Uterus (tissue), 4 donors: ENCODE measurements around the gene GUCY2F. TPM values are rescaled to one million over a fixed set of nuclear protein-coding genes. Genes with fewer than 3 reads are reported as not detected.

ENCODE experiments used
- DNase-seq, 2 donors: peaks; one replicate each; pipeline ENCODE4 v3.0.0-alpha.2; 2019 to 2020
- H3K27ac ChIP-seq, 2 donors: fragments of 200-600 bp; sonication (generic); 1 replicate in 1 of 2; 2 replicates in 1 of 2; pipeline ENCODE4 v1.5.1; 2016 to 2018
- H3K27me3 ChIP-seq, 2 donors: fragments of 200-600 bp; sonication (generic); one replicate each; pipeline ENCODE4 v1.5.1; 2018 to 2019; ENCODE audit warnings: control low read depth in 1 of 2
- H3K36me3 ChIP-seq, 2 donors: fragments of 200-600 bp; sonication (generic); one replicate each; pipeline ENCODE4 v1.5.1; 2019; ENCODE audit warnings: control low read depth in 1 of 2
- H3K4me1 ChIP-seq, 2 donors: fragments of 200-600 bp; sonication (generic); one replicate each; pipeline ENCODE4 v1.5.1; 2018 to 2019; ENCODE audit warnings: control low read depth in 1 of 2
- H3K4me3 ChIP-seq, 2 donors: fragments of 200-600 bp; sonication (generic); 1 replicate in 1 of 2; 2 replicates in 1 of 2; pipeline ENCODE4 v1.5.1; 2018 to 2019; ENCODE audit warnings: mild to moderate bottlenecking in 1 of 2
- H3K9me3 ChIP-seq, 2 donors: fragments of 200-600 bp; sonication (generic); one replicate each; pipeline ENCODE4 v1.5.1; 2019; ENCODE audit warnings: control low read depth in 1 of 2
- POLR2A ChIP-seq, 2 donors: fragments of 450-650 bp; IDR thresholded peaks; one replicate each; pipeline ENCODE4 v1.6.1; 2016; ENCODE audit warnings: antibody characterized with exemption in 2 of 2, mild to moderate bottlenecking in 1 of 2, moderate library complexity in 1 of 2
- intact Hi-C: fragments of 100-400 bp; cut with DNase I; formaldehyde crosslinking; loops from one replicate; pipeline ENCODE4 v1.15.1; 2023; ENCODE audit warnings: low total_unique reads
- total RNA-seq, 4 donors: library from RNA; depleted of rRNA in 3 of 4; stranded (reverse); fragments of >200 nt in 3 of 4; gene quantifications; one replicate each; pipeline versions ENCODE4 v1.1.0 to v1.2.4, GENCODE V29; 2014 to 2023
- TF ChIP-seq, protein P1 (sequence below), 4 experiments: fragments of 200-600 bp in 2 of 4; fragments of 450-650 bp in 2 of 4; sonication (generic) in 2 of 4; IDR thresholded peaks; one replicate each; pipeline ENCODE4 v1.5.1; 2016 to 2019; ENCODE audit warnings: antibody characterized with exemption in 4 of 4, mild to moderate bottlenecking in 2 of 4, moderate library complexity in 1 of 4
- donor health status: DM: yes; HTN: yes; CAD: no.

GUCY2F gene
- total RNA-seq, 4 donors from 2014 or later: 0.14 TPM; not detected in 3

DNA sequence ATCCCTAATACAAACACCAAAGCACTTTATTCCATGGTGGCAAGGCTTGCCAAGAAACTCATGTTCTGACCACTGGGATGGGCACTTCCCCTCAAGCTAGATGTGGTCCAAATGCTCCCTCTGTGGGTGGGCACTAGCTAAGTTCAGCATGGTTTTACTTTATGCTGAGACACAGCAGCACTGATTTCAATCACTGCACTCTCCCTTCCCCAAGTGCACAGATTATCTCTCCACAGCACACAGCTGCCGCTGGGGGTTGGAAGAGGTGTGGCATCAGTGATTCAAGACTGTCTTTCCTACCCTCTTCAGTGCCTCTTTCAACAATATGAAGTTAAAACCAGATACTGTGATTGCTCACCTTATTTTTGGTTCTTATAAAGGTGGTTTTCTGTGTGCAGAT, 16.5 kb upstream of the GUCY2F start:
- Histone ChIP-seq H3K27me3 (no peaks in the 10 kb centered on the region), H3K27ac (no peak overlapping the region)

DNA sequence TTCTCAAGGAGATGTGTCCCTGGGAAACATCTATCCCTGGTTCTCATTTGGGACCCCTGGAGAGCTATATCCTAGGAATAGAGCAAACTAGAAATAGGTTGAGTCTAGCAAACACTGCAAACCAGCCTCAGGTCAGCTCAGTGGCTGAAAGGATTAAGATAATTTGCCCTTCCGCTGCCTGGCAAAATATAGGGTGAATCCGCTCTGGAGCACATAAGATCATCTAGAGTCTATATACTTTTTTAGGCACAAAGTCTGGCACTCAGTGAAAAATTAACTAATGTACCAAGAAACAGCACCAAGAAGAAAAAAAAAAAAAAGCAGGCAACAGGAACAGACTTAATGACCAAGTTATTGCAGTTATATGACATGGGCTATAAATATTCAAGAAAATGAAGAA, 7.3 kb upstream of the GUCY2F start:
- TF ChIP-seq, protein P1, sequence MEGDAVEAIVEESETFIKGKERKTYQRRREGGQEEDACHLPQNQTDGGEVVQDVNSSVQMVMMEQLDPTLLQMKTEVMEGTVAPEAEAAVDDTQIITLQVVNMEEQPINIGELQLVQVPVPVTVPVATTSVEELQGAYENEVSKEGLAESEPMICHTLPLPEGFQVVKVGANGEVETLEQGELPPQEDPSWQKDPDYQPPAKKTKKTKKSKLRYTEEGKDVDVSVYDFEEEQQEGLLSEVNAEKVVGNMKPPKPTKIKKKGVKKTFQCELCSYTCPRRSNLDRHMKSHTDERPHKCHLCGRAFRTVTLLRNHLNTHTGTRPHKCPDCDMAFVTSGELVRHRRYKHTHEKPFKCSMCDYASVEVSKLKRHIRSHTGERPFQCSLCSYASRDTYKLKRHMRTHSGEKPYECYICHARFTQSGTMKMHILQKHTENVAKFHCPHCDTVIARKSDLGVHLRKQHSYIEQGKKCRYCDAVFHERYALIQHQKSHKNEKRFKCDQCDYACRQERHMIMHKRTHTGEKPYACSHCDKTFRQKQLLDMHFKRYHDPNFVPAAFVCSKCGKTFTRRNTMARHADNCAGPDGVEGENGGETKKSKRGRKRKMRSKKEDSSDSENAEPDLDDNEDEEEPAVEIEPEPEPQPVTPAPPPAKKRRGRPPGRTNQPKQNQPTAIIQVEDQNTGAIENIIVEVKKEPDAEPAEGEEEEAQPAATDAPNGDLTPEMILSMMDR (IDR thresholded peaks at IDR 0.05): no peak
- no peak for TF ChIP-seq POLR2A (IDR thresholded peaks at IDR 0.05)
- Histone ChIP-seq H3K27me3 (peaks cover 0 to 3% of the 10 kb centered on the region in 2 donors), H3K27ac (no peak overlapping the region), H3K9me3 (no peaks in the 10 kb centered on the region), H3K4me3 (no peak overlapping the region), H3K36me3 (no peaks in the 10 kb centered on the region), H3K4me1 (no peaks in the 10 kb centered on the region)
- intact Hi-C loops: no loop called here
- DNase-seq: no peak

More for the DNA sequence above, 16.5 kb upstream of the GUCY2F start:
- no peaks in the 10 kb centered on the region for H3K9me3 ChIP-seq
- no peaks in the 10 kb centered on the region for H3K36me3 ChIP-seq
- intact Hi-C loops: no loop called here
- H3K4me1 ChIP-seq: no peaks in the 10 kb centered on the region
- no peak for DNase-seq
- no peak overlapping the region for H3K4me3 ChIP-seq
- TF ChIP-seq POLR2A (IDR thresholded peaks at IDR 0.05): no peak
- TF ChIP-seq, protein P1 (IDR thresholded peaks at IDR 0.05): no peak

DNA sequence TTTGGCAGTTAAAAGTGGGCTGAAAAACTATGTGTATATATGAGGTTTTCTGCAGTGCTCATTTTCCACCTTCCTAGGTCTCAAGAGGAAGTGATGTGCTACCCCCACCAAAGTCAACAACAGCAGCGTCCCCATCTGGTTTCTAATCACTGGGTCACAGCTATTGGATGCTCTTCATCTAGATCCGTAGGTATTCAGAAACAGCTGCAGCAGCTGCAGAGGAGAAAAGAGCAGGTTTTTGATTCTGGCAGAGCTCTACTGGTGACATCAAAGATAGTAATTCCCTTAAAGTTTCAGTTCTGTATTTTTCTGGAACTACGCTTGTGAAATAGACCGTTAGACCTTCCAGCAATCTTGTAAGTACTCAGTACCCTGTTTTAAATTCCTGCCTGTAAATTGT, 5.8 kb upstream of the GUCY2F start:
- Histone ChIP-seq H3K4me3 (no peak overlapping the region), H3K27me3 (peaks cover 0 to 3% of the 10 kb centered on the region in 2 donors), H3K9me3 (no peaks in the 10 kb centered on the region), H3K36me3 (no peaks in the 10 kb centered on the region), H3K27ac (no peak overlapping the region), H3K4me1 (no peaks in the 10 kb centered on the region)
- intact Hi-C loops: no loop called here
- no peak for DNase-seq
- TF ChIP-seq, protein P1 (IDR thresholded peaks at IDR 0.05): no peak
- TF ChIP-seq POLR2A (IDR thresholded peaks at IDR 0.05): no peak

DNA sequence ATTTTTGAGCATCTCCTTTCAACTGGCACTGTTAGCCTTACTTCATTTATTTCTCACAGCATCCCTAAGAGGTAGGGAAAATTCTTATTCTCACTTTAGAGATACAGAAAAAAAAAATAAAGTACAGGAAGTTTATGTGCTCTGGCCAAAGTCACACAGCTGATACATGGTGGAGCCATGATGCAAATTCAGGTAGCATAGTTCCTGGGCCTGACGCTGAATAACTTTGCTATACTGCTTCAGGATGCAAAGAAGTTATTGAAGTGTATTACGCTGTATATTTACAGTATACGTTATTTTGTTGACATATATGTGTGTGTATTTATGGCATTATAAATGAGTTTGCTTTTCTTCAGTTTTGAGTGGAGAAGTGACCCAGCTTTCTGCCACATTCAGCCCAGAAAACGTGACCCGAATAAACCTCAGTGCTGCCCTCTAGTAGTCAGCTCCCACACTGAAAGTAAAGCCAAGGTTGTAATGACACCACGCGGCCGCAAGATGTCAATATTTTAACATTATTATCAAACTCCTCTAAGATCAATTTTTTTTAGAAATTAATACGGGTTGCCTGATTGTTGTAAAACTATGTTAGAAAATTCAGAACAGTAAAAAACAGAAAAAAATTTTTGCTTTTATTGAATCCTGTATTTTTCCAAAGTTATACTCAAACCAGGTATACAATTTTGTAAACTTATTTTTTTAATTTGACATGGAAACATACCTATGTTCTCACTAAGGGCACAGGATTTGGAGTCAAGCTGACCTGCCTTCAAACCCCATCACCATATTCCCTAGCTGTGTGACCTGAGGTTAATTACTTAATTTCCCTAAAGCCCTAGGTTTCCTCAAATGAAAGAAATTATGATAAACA, 3.8 kb upstream of the GUCY2F start:
- intact Hi-C loops: no loop called here
- TF ChIP-seq POLR2A (IDR thresholded peaks at IDR 0.05): no peak
- TF ChIP-seq, protein P1 (IDR thresholded peaks at IDR 0.05): peak; percentile 85 to 91 (median 88)

DNA sequence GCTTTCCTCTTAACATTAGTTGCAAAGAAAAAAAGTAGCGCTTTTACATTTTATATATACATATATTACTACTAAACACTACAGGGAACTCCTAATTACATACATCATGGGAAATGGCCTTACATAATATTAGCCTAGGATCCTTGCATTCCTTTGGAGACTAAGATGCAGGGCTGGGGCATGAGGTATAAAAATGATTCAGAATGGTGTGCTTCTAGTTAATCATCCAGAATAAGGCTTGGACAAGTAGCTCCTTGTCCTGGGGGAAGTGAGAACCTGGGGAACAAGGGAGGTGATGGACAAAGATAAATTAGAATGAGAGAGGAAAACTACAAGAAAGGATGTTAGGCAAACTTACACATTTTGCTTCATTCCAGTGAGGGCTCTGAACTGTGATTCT, 3.0 kb upstream of the GUCY2F start:
- Histone ChIP-seq H3K9me3 (no peaks in the 10 kb centered on the region), H3K36me3 (no peaks in the 10 kb centered on the region), H3K4me1 (no peaks in the 10 kb centered on the region), H3K27me3 (peaks cover 0 to 3% of the 10 kb centered on the region in 2 donors), H3K27ac (no peak overlapping the region), H3K4me3 (no peak overlapping the region)
- intact Hi-C loops: no loop called here
- DNase-seq: no peak
- no peak for TF ChIP-seq POLR2A (IDR thresholded peaks at IDR 0.05)
- TF ChIP-seq, protein P1 (IDR thresholded peaks at IDR 0.05): no peak

More for the DNA sequence above, 3.8 kb upstream of the GUCY2F start:
- H3K9me3 ChIP-seq: no peaks in the 10 kb centered on the region
- peak; percentile 49 to 60 for DNase-seq
- H3K27ac ChIP-seq: no peak overlapping the region
- H3K4me3 ChIP-seq: no peak overlapping the region
- H3K27me3 ChIP-seq: peaks cover 0 to 3% of the 10 kb centered on the region in 2 donors
- no peaks in the 10 kb centered on the region for H3K36me3 ChIP-seq
- H3K4me1 ChIP-seq: no peaks in the 10 kb centered on the region
